Mammary epithelial cell (primary cell): ENCODE results near the gene SFTPB.

Experiments used
- CTCF ChIP-seq, 2 donors: IDR thresholded peaks in 1 of 2; conservative IDR thresholded peaks in 1 of 2; 2 replicates each; pipeline ENCODE4 v1.5.1; 2011 to 2012; ENCODE audit warnings: inconsistent platforms in 2 of 2, low read length in 2 of 2, mild to moderate bottlenecking in 2 of 2, control low read depth in 1 of 2, low read depth in 1 of 2; ENCODE audit not compliant: insufficient read depth in 1 of 2; ENCODE audit errors: extremely low read depth in 1 of 2
- EZH2 ChIP-seq: IDR thresholded peaks from 2 replicates; pipeline ENCODE4 v1.6.1; 2012; ENCODE audit warnings: low read length, inconsistent platforms, borderline replicate concordance

GRCh38 chr2:85713836-85714235 is 45.8 kb upstream of the SFTPB start:
- no peak for TF ChIP-seq CTCF (conservative IDR thresholded peaks at IDR 0.05 in 1 of 2, IDR thresholded peaks at IDR 0.05 in 1 of 2; ENCODE audit: extremely low read depth in 1 of 2, insufficient read depth in 1 of 2, low read depth in 1 of 2, low read length in 2 of 2)
- no peak for TF ChIP-seq EZH2
